ENCODE data around the gene MED10. TPM values are rescaled to one million over a fixed set of nuclear protein-coding genes. Genes with fewer than 3 reads are reported as not detected.

MED10 gene
- total RNA-seq, 1 donor from 2014 or later = 40.8 TPM

DNA sequence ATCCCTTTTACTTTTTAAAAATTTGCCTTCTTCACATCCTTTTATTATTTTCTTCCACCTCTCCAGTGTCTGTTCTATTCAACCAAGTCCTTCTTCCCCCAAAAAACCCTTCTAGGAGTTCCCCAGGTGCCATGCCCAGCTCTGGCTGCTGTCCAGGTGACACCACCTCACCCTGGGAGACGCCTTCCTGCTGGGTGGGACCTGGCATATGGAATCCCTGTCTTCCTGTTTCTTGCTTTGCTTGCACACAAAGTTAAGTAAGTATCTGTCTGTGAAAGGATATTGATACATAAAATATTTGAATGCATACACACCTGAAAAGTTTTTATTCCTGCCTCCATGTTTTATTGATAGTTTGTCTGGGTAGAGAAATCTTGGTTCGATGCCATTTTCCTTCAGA, 23.1 kb upstream of the MED10 start:
- intact Hi-C loops (cut with DNase I) = no loop called here
- no peak for ATAC-seq
- DNase-seq (ENCODE audit: low spot score) = no peak

DNA sequence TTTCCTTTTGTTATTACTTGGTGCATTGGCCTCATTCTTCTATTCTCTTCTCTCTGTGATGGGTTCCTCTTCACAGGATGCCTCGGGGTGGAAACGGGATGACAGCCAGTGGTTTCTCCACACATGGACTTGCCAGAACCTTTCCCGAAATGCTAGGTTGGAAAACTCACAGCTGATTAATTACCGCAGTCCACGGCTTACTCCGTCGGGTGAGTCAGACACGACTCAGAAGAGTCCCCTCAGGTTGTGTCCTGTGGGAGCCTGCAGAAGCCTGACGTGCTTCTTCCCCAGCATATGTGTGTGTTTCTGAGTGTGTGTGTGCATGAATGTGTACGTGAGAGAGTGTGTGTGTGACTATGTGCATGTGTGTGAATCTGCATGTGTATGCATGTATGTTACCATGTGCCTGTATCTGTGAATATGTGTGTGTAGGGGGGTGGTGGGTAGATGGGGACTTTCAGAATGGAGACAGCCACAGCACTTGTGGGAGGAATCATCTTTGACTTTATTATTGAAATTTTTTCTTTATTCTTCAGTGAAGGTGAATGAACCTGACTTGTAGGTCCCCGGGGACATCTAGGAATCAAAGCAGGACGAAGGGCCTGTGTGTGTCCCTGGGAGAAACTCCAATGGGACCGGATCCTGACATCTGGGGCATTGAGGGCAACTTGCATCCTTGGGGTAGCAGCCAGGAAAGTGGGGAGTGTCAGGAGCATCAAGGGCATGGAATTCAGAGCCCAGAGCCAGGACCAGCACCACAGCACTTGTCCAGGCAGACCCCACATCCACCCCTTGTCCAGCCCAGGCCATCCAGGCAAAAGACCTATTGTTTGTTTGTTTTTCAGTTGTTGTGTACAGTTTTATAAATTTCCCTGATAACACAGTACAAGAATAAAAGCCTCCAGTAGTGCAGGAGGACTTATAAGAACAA, 21.9 kb upstream of the MED10 start:
- DNase-seq (ENCODE audit: low spot score) = no peak
- intact Hi-C loops (cut with DNase I) = no loop called here
- no peak for ATAC-seq

DNA sequence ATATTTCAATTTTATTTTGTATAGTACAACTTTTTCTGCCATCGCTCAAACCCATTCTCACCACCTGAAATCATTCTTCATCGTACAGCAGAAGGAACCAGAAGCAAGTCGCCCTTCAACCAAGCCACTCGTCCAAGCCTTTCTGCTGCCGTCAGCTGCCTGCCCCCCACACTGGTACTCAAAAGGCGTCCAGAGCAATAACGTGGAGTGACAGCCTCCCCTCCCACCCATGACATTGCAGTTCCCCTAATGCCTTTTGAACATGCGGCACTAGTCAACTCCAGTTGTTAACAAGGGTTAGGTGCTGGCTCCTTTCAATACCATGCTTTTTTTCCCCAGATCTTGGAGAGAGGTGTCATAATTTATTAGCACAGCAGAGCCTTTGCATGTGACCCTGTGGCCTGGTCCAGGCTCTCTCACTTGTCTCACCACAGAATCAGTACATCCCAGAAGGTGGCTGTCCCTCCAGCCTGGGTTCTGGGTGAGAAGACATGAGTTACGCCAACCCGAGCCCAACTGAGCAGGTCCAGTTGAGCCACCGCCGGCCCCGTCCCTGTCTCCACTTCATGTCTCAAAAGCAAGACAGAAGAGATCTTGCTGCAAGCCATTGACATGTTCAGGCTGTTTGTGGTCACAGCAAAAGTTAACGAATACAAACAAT, 20.4 kb upstream of the MED10 start:
- DNase-seq (ENCODE audit: low spot score) (no peak), ATAC-seq (no peak)
- intact Hi-C loops (cut with DNase I) = no loop called here

DNA sequence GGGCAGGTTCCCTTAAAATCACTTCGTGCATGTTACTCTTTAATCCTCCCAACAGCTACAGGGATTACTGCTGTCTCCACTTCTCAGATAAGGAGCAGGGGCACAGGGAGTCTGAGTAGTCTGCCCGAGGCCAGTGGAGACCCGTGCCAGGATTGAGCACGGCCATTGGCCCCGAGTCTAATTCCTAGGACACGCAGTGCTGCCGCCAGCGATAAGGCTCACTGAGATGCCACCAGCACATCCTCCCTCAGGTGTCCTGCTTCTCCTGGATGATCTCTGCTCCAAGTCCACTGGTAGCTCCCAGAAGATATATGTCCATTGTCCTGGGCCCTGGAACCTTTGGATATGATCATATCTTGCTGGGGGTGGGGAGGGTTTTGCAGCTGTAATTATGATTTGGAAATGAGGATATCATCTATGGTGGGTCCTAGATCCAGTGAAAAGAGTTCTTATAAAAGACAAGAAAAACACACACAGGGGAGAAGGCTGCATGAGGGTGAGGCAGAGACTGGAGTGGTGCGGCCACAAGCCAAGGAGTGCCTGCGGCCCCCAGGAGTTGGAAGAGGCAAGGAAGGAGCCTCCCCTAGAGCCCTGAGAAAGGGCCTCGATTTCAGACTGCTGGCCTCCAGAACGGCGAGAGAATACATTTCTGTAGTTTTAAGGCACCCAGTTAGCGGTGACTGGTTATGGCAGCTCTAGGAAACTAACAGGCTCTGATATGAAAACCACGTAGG, 19.4 kb upstream of the MED10 start:
- intact Hi-C loops (cut with DNase I) = no loop called here
- DNase-seq (ENCODE audit: low spot score) = no peak
- no peak for ATAC-seq

DNA sequence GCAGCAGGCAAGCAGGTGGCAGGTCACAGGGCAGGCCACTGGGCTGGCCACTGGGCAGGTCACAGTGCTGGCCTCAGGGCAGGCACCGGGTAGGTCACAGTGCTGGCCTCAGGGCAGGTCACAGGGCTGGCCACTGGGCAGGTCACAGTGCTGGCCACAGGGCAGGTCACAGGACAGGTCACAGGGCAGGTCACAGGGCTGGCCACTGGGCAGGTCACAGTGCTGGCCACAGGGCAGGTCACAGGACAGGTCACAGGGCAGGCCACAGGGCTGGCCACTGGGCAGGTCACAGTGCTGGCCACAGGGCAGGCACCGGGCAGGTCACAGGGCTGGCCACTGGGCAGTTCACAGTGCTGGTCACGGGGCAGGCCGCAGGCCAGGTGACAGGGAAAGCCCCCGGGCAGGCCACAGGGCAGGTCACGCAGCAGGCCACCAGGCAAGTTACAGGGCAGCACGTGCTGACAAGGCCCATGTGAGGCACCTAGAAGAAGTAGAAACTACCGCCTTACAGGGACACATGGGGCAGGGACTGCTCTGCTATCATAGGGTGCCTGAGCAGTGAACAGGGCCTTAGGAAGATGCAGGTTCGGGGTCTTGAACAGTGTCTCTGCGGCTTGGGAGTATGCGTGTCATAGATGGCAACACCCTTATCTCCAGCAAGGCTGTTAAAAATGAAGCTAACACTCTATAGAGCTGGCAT, 18.6 kb upstream of the MED10 start:
- intact Hi-C loops (cut with DNase I) = no loop called here
- no peak for DNase-seq (ENCODE audit: low spot score)
- ATAC-seq = no peak

DNA sequence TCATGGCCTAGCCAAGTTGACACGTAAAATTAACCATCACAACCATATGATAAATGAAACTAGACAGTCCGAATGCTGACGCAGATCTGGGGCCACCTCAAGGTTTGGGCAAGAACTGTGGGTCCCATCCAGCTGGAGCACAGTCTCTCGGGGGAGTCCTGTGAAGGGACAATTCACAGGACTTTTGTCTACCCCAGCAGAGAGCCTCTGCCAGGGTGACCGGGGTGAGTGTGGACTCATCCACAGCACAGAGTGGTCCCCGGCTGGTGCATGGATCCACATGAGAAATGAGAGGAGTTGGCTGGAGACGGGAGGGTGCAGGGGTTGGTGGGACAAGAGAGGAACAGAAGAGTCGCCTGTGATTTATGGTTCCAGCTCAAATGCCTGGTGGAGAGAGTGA, 17.7 kb upstream of the MED10 start:
- intact Hi-C loops (cut with DNase I) = no loop called here
- ATAC-seq = no peak
- DNase-seq (ENCODE audit: low spot score) = no peak

DNA sequence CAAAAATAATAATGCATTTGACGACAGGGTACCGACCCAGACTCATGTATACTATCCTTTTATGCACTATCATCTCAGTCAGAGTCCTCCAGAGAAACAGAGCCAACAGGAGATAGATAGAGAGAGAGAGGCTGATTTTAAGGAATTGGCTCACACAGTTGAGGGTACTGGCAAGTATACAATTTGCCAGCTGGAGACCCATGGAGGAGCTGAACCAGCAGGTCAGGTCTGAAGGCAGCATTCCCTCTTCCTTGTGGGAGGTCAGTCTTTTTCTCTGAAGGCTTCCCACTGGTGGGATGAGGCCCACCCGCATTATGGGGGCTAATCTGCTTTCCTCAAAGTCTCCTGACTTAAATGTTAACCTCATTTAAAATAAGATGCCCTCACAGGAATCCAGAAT, 17.3 kb upstream of the MED10 start:
- intact Hi-C loops (cut with DNase I) = no loop called here
- DNase-seq (ENCODE audit: low spot score) (no peak), ATAC-seq (no peak)

DNA sequence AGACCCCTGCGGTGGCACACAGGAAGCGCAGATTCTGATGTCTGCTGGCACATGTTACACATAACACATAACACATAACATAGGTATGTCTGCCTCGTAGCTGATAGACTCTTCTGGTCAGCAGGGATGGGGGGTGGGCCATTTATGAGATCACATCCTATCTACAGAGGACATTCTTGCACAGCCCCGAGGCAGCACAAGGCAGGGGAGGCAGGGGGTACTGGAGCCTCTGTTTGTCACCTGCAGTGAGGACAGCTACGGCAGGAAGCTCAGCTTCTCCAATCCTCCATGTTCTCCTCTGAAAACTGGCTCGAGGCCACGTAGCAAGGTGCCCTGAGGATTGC, 16.7 kb upstream of the MED10 start:
- intact Hi-C loops (cut with DNase I) = no loop called here
- no peak for ATAC-seq
- DNase-seq (ENCODE audit: low spot score) = no peak

DNA sequence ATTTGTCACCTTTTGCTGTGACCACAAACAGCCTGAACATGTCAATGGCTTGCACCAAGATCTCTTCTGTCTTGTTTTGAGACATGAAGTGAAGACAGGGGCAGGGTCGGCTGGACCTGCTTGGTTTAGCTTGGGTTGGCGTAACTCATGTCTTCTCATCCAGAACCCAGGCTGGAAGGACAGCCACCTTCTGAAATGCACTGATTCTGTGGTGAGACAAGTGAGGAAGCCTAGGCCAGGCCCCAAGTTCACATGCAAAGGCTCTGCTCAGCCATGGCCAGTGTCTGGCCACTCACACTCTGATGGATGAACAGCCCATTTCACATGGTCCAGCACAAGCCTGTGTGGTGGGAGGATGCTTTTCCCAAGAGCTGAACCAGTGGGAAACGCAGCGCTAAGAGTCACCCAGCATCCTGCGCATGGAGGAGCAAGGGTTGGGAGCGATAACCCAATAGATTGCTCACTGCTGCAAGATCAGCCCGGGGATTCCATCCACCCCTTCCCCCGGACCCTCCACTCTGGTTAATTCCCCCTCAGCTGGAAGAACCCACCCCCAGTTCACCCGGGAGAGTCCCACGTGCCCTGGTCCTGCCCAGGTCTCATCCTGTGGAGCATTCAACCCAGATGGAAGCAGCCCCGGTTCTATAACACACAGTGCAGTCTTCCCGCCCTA, 16.2 kb upstream of the MED10 start:
- DNase-seq (ENCODE audit: low spot score) = no peak
- ATAC-seq = no peak
- intact Hi-C loops (cut with DNase I) = no loop called here

DNA sequence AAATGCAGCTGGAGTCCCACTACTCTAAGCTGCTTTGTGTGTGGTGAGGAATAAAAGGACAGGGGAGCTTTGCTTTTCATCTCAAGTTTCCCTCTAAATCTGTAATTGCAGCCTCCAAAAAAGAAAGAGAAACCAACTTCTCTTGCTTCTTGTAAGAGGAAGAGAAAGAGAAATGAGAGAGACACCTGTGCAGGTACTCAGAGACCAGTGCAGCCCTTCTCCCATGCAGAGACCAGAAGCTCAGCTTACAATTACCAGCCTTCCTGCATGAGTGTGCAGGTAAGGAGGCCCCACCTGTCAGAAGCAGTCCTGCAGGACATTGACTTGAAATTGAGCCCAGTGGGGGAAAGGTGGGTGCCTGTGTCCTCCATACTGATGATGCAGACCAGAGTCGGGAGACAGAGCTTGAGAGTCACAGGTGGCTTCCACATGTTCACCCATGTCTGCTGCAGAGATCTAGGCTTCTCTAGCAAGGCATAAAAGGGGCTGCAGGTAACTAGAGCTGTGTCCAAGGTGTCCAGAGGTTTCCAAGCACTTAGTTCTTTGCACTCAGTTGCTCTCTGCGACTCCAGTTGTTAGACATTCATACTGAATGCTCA, 15.3 kb upstream of the MED10 start:
- ATAC-seq = no peak
- DNase-seq (ENCODE audit: low spot score) = no peak
- intact Hi-C loops (cut with DNase I) = loop anchor here (2.0 kb wide), 1 partner anchor 85 kb away; no protein-coding TSS in a partner anchor

DNA sequence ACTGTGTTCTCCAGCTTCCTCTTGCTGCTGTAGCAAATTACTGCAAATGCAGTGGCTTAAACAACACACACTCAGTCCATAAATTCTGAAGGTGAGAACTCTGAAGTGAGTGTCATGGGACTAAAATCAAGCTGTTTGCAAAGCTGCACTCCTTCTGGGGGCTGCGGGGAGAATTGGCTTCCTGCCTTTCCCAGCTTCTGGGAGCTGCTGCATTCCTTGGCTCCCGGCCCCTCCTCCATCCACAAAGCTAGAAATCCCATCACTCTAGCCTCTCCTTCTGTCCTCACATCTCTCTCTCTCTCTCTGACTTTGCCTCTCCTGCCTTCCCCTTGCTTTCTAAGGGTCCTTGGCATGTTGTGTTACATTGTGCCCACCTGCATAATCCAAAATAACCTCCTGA, 14.2 kb upstream of the MED10 start:
- intact Hi-C loops (cut with DNase I) = loop anchor here (2.0 kb wide), 1 partner anchor 86 kb away; no protein-coding TSS in a partner anchor
- no peak for ATAC-seq
- DNase-seq (ENCODE audit: low spot score) = no peak

DNA sequence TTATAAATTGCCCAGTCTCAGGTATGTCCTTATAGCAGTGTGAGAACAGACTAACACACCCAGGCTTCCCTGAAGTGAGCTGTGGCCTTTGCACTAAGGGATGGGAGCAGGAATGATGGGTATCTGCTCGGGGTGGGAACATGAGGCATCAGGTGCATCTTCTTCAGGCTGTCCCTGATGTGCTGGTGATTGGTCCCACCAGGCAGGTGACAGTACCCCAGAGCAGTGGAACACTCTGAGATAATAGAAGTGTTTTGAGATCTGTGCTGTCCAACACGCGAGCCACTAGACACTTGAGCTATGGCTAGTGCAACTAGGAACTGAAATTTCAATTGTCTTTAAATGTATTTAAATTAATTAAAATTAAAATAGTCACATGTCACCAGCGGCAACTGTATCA, 12.8 kb upstream of the MED10 start:
- no peak for DNase-seq (ENCODE audit: low spot score)
- intact Hi-C loops (cut with DNase I) = no loop called here
- ATAC-seq = no peak

DNA sequence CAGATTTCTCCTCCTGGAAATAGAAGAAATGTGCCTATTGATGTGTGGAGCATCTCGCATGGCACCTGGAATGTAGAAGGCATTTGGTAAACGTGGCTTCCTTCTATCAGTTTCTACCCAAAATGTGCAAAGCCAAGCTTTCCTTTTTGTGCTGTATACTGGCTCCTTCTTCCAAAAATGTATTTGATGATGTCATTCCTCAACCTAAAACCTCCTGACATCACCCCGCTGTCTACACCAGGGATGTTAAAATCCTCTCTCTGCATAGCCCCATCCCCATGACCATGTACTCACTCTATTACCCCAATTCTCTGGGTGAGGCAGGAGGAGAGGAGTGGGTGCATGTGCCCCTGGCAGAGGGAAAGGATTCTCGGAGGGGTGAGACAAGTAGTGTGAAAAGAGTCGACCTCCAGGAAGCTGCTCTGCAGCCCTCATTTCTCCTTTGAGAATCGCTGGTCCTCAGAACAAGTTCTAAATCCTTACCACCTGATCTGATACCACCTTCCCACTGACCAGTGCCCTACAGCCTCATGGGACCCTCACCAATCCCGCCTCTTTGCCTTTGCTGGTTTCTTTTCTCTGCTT, 11.7 kb upstream of the MED10 start:
- ATAC-seq = no peak
- intact Hi-C loops (cut with DNase I) = no loop called here
- no peak for DNase-seq (ENCODE audit: low spot score)

DNA sequence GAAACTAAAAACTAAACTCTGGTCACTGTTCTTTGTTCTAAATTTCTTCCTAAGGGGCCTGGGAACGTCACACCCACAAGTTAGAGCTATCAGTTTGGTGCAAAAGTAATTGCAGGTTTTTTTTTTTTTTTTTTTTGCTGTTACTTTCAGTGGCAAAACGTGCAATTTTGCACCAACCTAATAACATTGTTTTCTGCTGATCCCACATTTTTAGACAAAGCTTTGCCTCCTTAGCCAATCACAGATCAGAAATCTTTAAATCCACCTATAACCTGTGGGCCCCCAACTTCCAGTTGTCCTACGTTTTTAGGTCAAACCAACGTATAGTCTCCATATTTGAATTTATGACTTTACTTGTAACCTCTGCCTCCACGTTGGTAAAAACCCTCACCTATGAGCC, 11.1 kb upstream of the MED10 start:
- intact Hi-C loops (cut with DNase I) = no loop called here
- no peak for DNase-seq (ENCODE audit: low spot score)
- ATAC-seq = no peak

DNA sequence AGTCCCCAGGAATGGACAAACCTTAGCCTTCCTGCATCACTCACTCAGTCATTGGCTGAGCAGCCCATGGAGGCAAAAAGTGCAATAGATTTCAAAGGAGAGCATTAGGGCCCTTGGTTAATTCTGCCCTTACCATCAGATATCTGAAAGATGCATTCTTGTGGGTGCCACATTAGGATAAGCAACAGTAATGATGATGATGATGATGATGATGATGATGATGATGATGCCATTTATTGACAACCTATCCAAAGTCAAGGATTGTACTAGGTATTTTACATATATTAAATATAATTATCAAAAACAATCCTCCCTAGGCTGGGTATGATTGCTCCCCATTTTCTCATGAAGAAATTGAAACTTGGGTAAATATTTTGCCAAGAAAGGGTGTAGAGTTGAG, 9.6 kb upstream of the MED10 start:
- intact Hi-C loops (cut with DNase I) = no loop called here
- ATAC-seq (no peak), DNase-seq (ENCODE audit: low spot score) (no peak)

DNA sequence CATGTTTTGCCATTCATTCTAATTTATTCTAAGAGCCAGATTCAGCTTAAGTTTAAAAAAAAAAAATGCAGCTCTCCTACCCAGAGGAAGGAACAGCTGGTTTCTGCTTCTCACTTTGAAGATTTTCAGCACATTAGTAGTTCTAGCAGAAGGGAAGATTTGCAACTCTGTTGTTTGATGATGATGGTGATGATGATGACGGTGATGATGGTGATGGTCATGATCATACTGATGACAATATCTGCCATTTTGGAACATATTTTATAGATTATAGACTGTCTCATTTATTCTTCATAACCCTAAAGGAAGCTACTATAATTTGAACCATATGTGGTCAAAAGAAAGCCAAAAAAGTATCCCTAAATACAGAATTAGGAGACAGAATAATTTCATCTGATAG, 7.9 kb upstream of the MED10 start:
- intact Hi-C loops (cut with DNase I) = no loop called here
- DNase-seq (ENCODE audit: low spot score) (no peak), ATAC-seq (no peak)

DNA sequence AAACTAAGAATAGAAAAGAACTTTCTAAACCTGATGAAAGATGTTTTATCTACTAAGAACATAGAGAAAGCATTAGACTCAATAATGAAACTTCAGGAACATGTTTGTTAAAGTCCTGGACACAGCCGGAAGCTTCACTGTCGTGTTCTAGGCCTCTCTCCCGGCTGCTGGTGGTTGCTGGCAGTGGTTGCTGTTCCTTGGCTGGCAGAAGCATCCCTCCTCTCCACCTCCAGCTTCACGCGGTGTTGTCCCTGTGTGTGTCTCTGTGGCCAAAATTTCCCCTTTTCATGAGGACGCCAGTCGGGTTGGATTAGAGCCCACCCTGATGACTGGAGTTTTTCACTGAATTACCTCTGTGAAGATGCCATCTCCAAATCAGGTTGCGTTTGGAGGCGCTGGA, 6.5 kb upstream of the MED10 start:
- ATAC-seq = no peak
- no peak for DNase-seq (ENCODE audit: low spot score)
- intact Hi-C loops (cut with DNase I) = no loop called here

DNA sequence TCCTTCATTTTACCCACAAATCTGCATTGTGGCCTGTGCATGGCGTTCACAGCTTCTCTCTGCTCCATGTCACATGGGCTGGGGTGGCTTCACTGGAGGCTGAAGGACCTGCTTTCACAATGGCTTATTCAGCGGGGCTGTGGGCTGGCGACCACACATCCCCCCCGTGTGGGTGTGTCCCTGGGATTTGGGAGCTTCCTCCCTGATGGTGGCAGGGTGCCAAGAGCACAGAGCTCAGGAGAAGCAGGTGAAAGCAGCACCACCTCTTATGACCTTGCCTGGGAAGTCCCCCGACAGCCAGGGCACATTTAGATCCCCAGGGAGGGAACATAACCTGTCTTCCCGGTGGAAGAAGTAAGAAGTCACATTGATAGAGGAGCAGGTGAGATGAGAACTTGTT, 5.0 kb upstream of the MED10 start:
- no peak for ATAC-seq
- intact Hi-C loops (cut with DNase I) = no loop called here
- DNase-seq (ENCODE audit: low spot score) = no peak
